Sigmoid colon (tissue), 7 donors: ENCODE data around the gene PRKCB. TPM values are rescaled to one million over a fixed set of nuclear protein-coding genes. Genes with fewer than 3 reads are reported as not detected.

Experiments used
- DNase-seq: peaks from one replicate; pipeline ENCODE4 v3.0.0-alpha.2; 2019
- H3K27ac ChIP-seq, 4 donors: fragments of 200-600 bp; sonication (generic); one replicate each; pipeline ENCODE4 v1.5.1; 2016 to 2019; ENCODE audit warnings: mild to moderate bottlenecking in 1 of 4
- H3K27me3 ChIP-seq, 3 donors: fragments of 200-600 bp; sonication (generic); one replicate each; pipeline ENCODE4 v1.5.1; 2019; ENCODE audit warnings: mild to moderate bottlenecking in 1 of 3
- H3K36me3 ChIP-seq, 4 donors: fragments of 200-600 bp; sonication (generic); one replicate each; pipeline ENCODE4 v1.5.1; 2016 to 2019
- H3K4me1 ChIP-seq, 4 donors: fragments of 200-600 bp; sonication (generic); one replicate each; pipeline ENCODE4 v1.5.1; 2017 to 2019
- H3K4me3 ChIP-seq, 4 donors: fragments of 200-600 bp; sonication (generic); one replicate each; pipeline ENCODE4 v1.5.1; 2017 to 2019; ENCODE audit warnings: mild to moderate bottlenecking in 2 of 4, moderate library complexity in 1 of 4
- H3K9me3 ChIP-seq, 4 donors: fragments of 200-600 bp in 3 of 4; sonication (generic) in 3 of 4; one replicate each; pipeline versions ENCODE4 v1.5.1 to v1.6.1; 2013 to 2019
- CTCF ChIP-seq, 4 experiments: fragments of 450-650 bp in 3 of 4; fragments of 200-600 bp in 1 of 4; IDR thresholded peaks; one replicate each; pipeline ENCODE4 v1.5.1; 2016 to 2019; ENCODE audit warnings: antibody characterized with exemption in 4 of 4, mild to moderate bottlenecking in 3 of 4, moderate library complexity in 2 of 4
- EP300 ChIP-seq, 4 donors: sonication (generic); formaldehyde crosslinking; IDR thresholded peaks; one replicate each; pipeline ENCODE4 v1.6.1; 2017; ENCODE audit warnings: antibody characterized with exemption in 4 of 4
- POLR2A ChIP-seq, 2 donors: fragments of 450-650 bp; IDR thresholded peaks; one replicate each; pipeline ENCODE4 v1.6.1; 2016; ENCODE audit warnings: antibody characterized with exemption in 2 of 2, mild to moderate bottlenecking in 2 of 2, moderate library complexity in 2 of 2
- POLR2AphosphoS5 ChIP-seq, 4 donors: sonication (generic); formaldehyde crosslinking; IDR thresholded peaks; one replicate each; pipeline ENCODE4 v1.6.1; 2017; ENCODE audit warnings: antibody characterized with exemption in 4 of 4
- WGBS, 2 donors: extraction: QIAGEN DNeasy Blood & Tissue Kit; methylation state at CpG; one replicate each; pipeline ENCODE4 v1.1.7; 2013; 5-methylcytosine and 5-hydroxymethylcytosine counted together
- intact Hi-C: fragments of 100-400 bp; cut with DNase I; formaldehyde crosslinking; loops from one replicate; pipeline ENCODE4 v1.15.1; 2023
- polyA plus RNA-seq, 3 donors: library from polyadenylated mRNA; stranded (reverse); fragments of 200-250 nt; gene quantifications; one replicate each; pipeline ENCODE4 v1.2.3, GENCODE V29; 2013
- total RNA-seq, 4 donors: library from RNA; depleted of rRNA; stranded (reverse); fragments of >200 nt; gene quantifications; one replicate each; pipeline ENCODE4 v1.1.0, GENCODE V29; 2016
- donor health status: healthy with polysubstance abuse.
- donor health status: Bipolar disorder and iron deficiency.
- donor health status: healthy.

PRKCB gene
- total and polyA plus RNA-seq, 7 donors = 3.0 to 43.8 (median 21.4) TPM

GRCh38 chr16:23962001-23962400 is 126.2 kb downstream of the PRKCB start:
- intact Hi-C loops = no loop called here
- no peak for DNase-seq
- H3K4me1 ChIP-seq = peaks cover 0 to 16% (median 9%) of the 10 kb centered on the region in 4 donors
- H3K4me3 ChIP-seq = no peak overlapping the region
- H3K27me3 ChIP-seq = no peaks in the 10 kb centered on the region
- H3K9me3 ChIP-seq = no peaks in the 10 kb centered on the region
- 84 to 85% methylated on average over 5 of the region's 5 CpGs for WGBS, 2 donors
- no peak overlapping the region for H3K27ac ChIP-seq
- no peak for TF ChIP-seq POLR2AphosphoS5 (IDR thresholded peaks at IDR 0.05)
- no peak for TF ChIP-seq EP300 (IDR thresholded peaks at IDR 0.05)
- TF ChIP-seq CTCF (IDR thresholded peaks at IDR 0.05) = no peak
- TF ChIP-seq POLR2A (IDR thresholded peaks at IDR 0.05) = no peak
- no peaks in the 10 kb centered on the region for H3K36me3 ChIP-seq

- H3K9me3 ChIP-seq = no peaks in the 10 kb centered on the region
- H3K4me1 ChIP-seq = peaks cover 0 to 13% (median 8%) of the 10 kb centered on the region in 4 donors
Measured at GRCh38 chr16:23964136-23964535, 128.4 kb downstream of the PRKCB start.

GRCh38 chr16:23965137-23965733 is 129.5 kb downstream of the PRKCB start:
- no peak overlapping the region for H3K27ac ChIP-seq
- H3K4me3 ChIP-seq = no peak overlapping the region
- no peaks in the 10 kb centered on the region for H3K9me3 ChIP-seq
- 86 to 96% methylated on average over 6 of the region's 6 CpGs for WGBS, 2 donors
- no peak for DNase-seq
- intact Hi-C loops = no loop called here
- no peaks in the 10 kb centered on the region for H3K27me3 ChIP-seq
- H3K4me1 ChIP-seq = peaks cover 0 to 2% (median 0%) of the 10 kb centered on the region in 4 donors
- no peak for TF ChIP-seq POLR2A (IDR thresholded peaks at IDR 0.05)
- TF ChIP-seq POLR2AphosphoS5 (IDR thresholded peaks at IDR 0.05) = no peak
- no peak for TF ChIP-seq CTCF (IDR thresholded peaks at IDR 0.05)
- TF ChIP-seq EP300 (IDR thresholded peaks at IDR 0.05) = no peak
- H3K36me3 ChIP-seq = no peaks in the 10 kb centered on the region

More at GRCh38 chr16:23964136-23964535, 128.4 kb downstream of the PRKCB start:
- no peak for DNase-seq
- H3K27me3 ChIP-seq = no peaks in the 10 kb centered on the region
- no peak overlapping the region for H3K27ac ChIP-seq
- no peaks in the 10 kb centered on the region for H3K36me3 ChIP-seq
- no peak overlapping the region for H3K4me3 ChIP-seq
- TF ChIP-seq POLR2AphosphoS5 (IDR thresholded peaks at IDR 0.05) (no peak), POLR2A (IDR thresholded peaks at IDR 0.05) (no peak), EP300 (IDR thresholded peaks at IDR 0.05) (no peak), CTCF (IDR thresholded peaks at IDR 0.05) (no peak)
- intact Hi-C loops = no loop called here
- 94 to 95% methylated on average over 3 of the region's 3 CpGs for WGBS, 2 donors

GRCh38 chr16:23966597-23967394 is 131.0 kb downstream of the PRKCB start:
- intact Hi-C loops = no loop called here
- Histone ChIP-seq H3K9me3 (no peaks in the 10 kb centered on the region), H3K36me3 (no peaks in the 10 kb centered on the region), H3K4me1 (no peaks in the 10 kb centered on the region), H3K4me3 (no peak overlapping the region), H3K27ac (no peak overlapping the region), H3K27me3 (no peaks in the 10 kb centered on the region)
- WGBS, 2 donors = 40 to 50% methylated on average over 10 of the region's 10 CpGs
- DNase-seq = no peak
- no peak for TF ChIP-seq CTCF (IDR thresholded peaks at IDR 0.05)
- TF ChIP-seq EP300 (IDR thresholded peaks at IDR 0.05) = no peak
- no peak for TF ChIP-seq POLR2AphosphoS5 (IDR thresholded peaks at IDR 0.05)
- no peak for TF ChIP-seq POLR2A (IDR thresholded peaks at IDR 0.05)
